MM.1S (cell line): ENCODE measurements around the gene CR2.

Experiments used
- DNase-seq: peaks from one replicate; pipeline ENCODE4 v3.0.0-alpha.2; 2015
- H2AFZ ChIP-seq: fragments of 300-600 bp; sonication (generic); 2 replicates; pipeline ENCODE4 v1.6.0; 2016; ENCODE audit warnings: antibody characterized with exemption, low read length
- H3F3A ChIP-seq: fragments of 300-600 bp; sonication (generic); 2 replicates; pipeline ENCODE4 v1.6.1; 2016; ENCODE audit warnings: mild to moderate bottlenecking, antibody characterized with exemption, low read length, moderate library complexity, mixed read lengths; ENCODE audit not compliant: insufficient read depth
- H3K27ac ChIP-seq: fragments of 300-600 bp; sonication (generic); 2 replicates; pipeline ENCODE4 v1.5.1; 2016; ENCODE audit warnings: mild to moderate bottlenecking, low read length
- H3K27me3 ChIP-seq: fragments of 300-600 bp; sonication (generic); replicated peaks from 2 replicates; pipeline ENCODE4 v1.6.0; 2016; ENCODE audit warnings: low read length; ENCODE audit not compliant: insufficient read depth
- H3K36me3 ChIP-seq: fragments of 300-600 bp; sonication (generic); replicated peaks from 2 replicates; pipeline ENCODE4 v1.6.1; 2016; ENCODE audit warnings: mild to moderate bottlenecking, low read length, mixed read lengths; ENCODE audit not compliant: insufficient read depth
- H3K4me1 ChIP-seq: fragments of 300-600 bp; sonication (generic); 2 replicates; pipeline ENCODE4 v1.6.1; 2016; ENCODE audit warnings: low read length, mixed read lengths
- H3K4me2 ChIP-seq: fragments of 300-600 bp; sonication (generic); 2 replicates; pipeline ENCODE4 v1.6.0; 2016; ENCODE audit warnings: low read depth, low read length
- H3K4me3 ChIP-seq: fragments of 300-600 bp; sonication (generic); 2 replicates; pipeline ENCODE4 v1.5.1; 2016; ENCODE audit warnings: low read length, mixed read lengths
- H3K79me2 ChIP-seq: fragments of 300-600 bp; sonication (generic); 2 replicates; pipeline ENCODE4 v1.6.1; 2016; ENCODE audit warnings: mixed run types, low read length, mixed read lengths
- H3K9ac ChIP-seq: fragments of 300-600 bp; sonication (generic); 2 replicates; pipeline ENCODE4 v1.6.1; 2016; ENCODE audit warnings: low read length, mixed read lengths
- H3K9me2 ChIP-seq: fragments of 300-600 bp; sonication (generic); replicated peaks from 2 replicates; pipeline ENCODE4 v1.6.1; 2016; ENCODE audit warnings: mild to moderate bottlenecking, low read length, mixed read lengths; ENCODE audit not compliant: insufficient read depth
- H3K9me3 ChIP-seq: fragments of 300-600 bp; sonication (generic); replicated peaks from 2 replicates; pipeline ENCODE4 v1.6.1; 2016; ENCODE audit warnings: mild to moderate bottlenecking, low read length, mixed read lengths; ENCODE audit not compliant: insufficient read depth
- H4K20me1 ChIP-seq: fragments of 300-600 bp; sonication (generic); 2 replicates; pipeline ENCODE4 v1.6.1; 2016; ENCODE audit warnings: mild to moderate bottlenecking, low read length, moderate library complexity, mixed read lengths; ENCODE audit not compliant: insufficient read depth
- EZH2 ChIP-seq: fragments of 300-600 bp; sonication (generic); optimal IDR thresholded peaks from 2 replicates; pipeline ENCODE3; 2017; ENCODE audit warnings: low read depth, mild to moderate bottlenecking, antibody characterized with exemption, low read length, mixed read lengths
- EZH2phosphoT487 ChIP-seq: fragments of 300-600 bp; sonication (generic); IDR thresholded peaks from 2 replicates; pipeline ENCODE4 v1.6.1; 2018; ENCODE audit warnings: antibody characterized with exemption, low read length
- TF ChIP-seq, protein P1 (sequence below): fragments of 300-600 bp; sonication (generic); IDR thresholded peaks from 2 replicates; pipeline ENCODE4 v1.5.1; 2016; ENCODE audit warnings: antibody characterized with exemption, low read length, mixed read lengths

Gene CR2

DNA sequence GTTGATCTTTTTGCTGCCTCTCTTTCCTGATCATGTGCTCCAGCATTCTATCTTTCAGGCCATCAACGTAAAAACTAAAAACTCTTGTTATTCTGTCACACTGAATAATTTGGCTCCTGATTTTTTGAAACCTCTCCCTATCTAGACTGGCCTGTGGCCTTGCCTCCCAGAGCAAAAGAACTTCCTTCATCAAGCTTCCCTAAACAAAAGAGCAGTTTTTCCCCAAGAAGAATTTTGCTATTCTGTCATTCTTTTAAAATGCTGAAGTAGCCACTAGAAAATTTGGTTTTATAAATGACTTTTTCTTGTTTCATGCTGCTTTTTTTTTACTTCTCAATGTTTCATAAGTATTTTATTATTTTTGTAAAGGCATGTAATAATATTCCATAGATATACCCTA is 37.1 kb upstream of the CR2 start:
- no peak overlapping the region for H3K4me2 ChIP-seq
- TF ChIP-seq, protein P1, sequence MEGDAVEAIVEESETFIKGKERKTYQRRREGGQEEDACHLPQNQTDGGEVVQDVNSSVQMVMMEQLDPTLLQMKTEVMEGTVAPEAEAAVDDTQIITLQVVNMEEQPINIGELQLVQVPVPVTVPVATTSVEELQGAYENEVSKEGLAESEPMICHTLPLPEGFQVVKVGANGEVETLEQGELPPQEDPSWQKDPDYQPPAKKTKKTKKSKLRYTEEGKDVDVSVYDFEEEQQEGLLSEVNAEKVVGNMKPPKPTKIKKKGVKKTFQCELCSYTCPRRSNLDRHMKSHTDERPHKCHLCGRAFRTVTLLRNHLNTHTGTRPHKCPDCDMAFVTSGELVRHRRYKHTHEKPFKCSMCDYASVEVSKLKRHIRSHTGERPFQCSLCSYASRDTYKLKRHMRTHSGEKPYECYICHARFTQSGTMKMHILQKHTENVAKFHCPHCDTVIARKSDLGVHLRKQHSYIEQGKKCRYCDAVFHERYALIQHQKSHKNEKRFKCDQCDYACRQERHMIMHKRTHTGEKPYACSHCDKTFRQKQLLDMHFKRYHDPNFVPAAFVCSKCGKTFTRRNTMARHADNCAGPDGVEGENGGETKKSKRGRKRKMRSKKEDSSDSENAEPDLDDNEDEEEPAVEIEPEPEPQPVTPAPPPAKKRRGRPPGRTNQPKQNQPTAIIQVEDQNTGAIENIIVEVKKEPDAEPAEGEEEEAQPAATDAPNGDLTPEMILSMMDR = no peak
- no peak for TF ChIP-seq EZH2phosphoT487
- TF ChIP-seq EZH2 = no peak
- no peak for DNase-seq
- H3F3A ChIP-seq = no peaks in the 10 kb centered on the region
- no peaks in the 10 kb centered on the region for H3K9me2 ChIP-seq
- no peaks in the 10 kb centered on the region for H4K20me1 ChIP-seq
- H3K9ac ChIP-seq = no peak overlapping the region
- no peaks in the 10 kb centered on the region for H3K79me2 ChIP-seq
- H3K4me1 ChIP-seq = peaks cover 13% of the 10 kb centered on the region
- H3K27me3 ChIP-seq = no peaks in the 10 kb centered on the region
- H3K9me3 ChIP-seq = no peaks in the 10 kb centered on the region
- H3K27ac ChIP-seq = no peak overlapping the region
- H2AFZ ChIP-seq = no peak overlapping the region
- H3K36me3 ChIP-seq = no peaks in the 10 kb centered on the region
- H3K4me3 ChIP-seq = no peak overlapping the region

DNA sequence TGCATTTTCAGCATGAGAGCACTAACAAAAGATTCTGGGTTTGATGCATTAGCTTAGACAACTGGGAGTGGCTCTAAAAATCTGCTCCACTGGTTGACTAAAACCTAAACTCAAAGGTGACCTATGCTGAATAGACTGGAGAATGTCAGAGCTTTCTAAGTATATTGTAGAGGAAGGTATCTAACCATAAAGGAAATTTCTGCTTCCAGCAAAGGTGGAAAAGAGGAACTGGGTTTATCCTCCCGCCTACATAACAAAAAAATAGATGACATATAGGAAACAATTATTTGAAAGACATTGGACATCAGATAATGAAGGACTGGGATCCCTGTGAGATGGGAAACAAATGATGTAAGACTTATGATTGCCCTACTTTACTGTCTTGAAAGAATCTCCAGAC is 35.8 kb upstream of the CR2 start:
- H3F3A ChIP-seq = no peaks in the 10 kb centered on the region
- peaks cover 13% of the 10 kb centered on the region for H3K4me1 ChIP-seq
- no peak overlapping the region for H2AFZ ChIP-seq
- H3K27ac ChIP-seq = no peak overlapping the region
- no peaks in the 10 kb centered on the region for H3K79me2 ChIP-seq
- no peak for DNase-seq
- H3K27me3 ChIP-seq = no peaks in the 10 kb centered on the region
- no peak overlapping the region for H3K4me3 ChIP-seq
- no peak overlapping the region for H3K9ac ChIP-seq
- TF ChIP-seq EZH2phosphoT487 (no peak), EZH2 (no peak)
- TF ChIP-seq, protein P1 = no peak
- H3K36me3 ChIP-seq = no peaks in the 10 kb centered on the region
- H3K9me3 ChIP-seq = no peaks in the 10 kb centered on the region
- H4K20me1 ChIP-seq = no peaks in the 10 kb centered on the region
- H3K4me2 ChIP-seq = no peak overlapping the region
- no peaks in the 10 kb centered on the region for H3K9me2 ChIP-seq

DNA sequence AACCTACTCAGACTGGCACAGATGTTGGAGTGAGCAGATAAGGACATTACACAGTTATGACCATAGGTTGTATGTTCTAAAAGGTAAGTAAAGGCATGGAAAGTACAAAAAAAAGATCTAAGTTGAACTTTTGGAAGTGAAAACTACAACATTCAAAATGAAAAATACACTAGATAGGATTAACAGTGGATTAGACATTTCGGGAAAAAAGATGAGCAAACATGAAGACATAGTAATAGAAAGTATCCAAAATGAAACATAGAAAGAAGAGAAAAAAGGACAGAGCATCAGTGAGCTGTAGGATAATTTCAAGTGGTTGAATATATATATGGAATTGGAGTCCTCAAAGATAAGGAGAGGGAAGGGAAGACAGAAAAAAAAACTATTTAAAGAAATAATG is 34.0 kb upstream of the CR2 start:
- Histone ChIP-seq H3K36me3 (no peaks in the 10 kb centered on the region), H2AFZ (no peak overlapping the region), H3K4me1 (no peaks in the 10 kb centered on the region), H3K27ac (no peak overlapping the region), H3K9me2 (no peaks in the 10 kb centered on the region), H3K9ac (no peak overlapping the region), H3K79me2 (no peaks in the 10 kb centered on the region), H4K20me1 (no peaks in the 10 kb centered on the region), H3K4me3 (no peak overlapping the region), H3K9me3 (no peaks in the 10 kb centered on the region), H3F3A (no peaks in the 10 kb centered on the region), H3K4me2 (no peak overlapping the region), H3K27me3 (no peaks in the 10 kb centered on the region)
- TF ChIP-seq EZH2 (no peak), EZH2phosphoT487 (no peak)
- TF ChIP-seq, protein P1 = no peak
- DNase-seq = no peak
